NCI-H226 (cell line): ENCODE results near the gene MAPK8IP3.

Experiments
- DNase-seq: peaks from one replicate; pipeline ENCODE4 v3.0.0-alpha.2; 2015

Gene MAPK8IP3

GRCh38 chr16:1680361-1680760 lies 25.6 kb upstream of the MAPK8IP3 start:
- DNase-seq: no peak

DNA sequence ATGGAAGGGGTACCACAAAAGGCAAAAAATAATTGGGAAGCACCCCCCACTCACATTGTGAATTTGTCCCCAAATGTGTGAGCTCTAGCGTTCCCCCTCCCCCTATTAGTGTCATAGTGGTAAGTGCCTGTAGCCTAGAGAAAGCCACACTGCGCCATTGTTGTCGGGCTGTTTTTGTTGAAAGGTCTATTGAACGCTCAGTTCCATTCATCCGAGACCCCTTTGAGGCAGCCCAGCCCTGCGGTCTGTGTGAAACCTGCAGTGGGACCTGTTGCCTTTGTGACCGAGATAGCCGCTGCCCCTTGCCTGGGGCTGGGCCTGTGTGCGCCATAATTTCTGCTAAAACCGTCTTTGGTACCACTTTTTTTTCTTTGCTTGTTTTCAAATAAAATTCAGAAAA lies 25.0 kb upstream of the MAPK8IP3 start:
- DNase-seq: no peak

DNA sequence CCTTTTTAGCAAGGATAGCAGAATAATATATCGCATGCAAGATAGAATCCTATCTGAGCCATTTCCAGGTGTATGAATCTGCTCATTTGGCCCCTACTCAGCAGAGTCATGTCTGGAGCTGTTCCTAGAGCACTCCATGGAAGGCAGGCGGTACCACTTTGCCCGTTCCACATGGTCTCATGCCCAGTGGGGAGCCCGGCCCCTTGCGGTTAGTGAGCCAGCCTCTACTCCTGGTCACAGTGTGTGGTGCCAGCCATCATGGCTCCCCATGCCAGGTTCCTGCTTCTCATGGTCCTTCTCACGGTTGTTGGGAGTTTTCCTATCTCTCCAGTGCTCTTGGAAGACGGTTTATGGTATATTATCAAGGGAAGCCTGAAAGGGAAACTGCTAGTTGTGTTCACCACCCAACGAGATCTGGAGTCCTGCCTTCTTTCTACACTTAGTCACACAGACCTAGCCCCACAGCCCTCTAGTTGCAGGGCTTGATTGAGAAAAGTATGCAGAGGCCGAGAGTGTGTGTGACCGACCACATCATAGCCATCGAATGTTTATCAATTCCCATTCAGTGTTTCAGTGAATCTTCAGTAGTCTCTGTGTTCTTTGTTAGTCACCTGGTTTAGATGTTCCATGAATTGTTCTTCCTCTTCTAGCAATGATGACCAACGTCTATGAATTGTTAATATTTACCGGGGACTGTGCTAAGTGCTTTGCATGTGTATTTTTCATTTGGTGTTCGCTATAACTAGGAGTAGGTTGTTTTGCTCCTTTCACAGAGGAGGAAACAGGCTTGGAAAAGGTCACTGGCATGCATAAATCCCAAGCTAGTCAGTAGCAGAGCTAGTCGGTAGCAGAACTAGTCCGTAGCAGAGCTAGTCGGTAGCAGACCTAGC lies 18.3 kb upstream of the MAPK8IP3 start:
- no peak for DNase-seq

DNA sequence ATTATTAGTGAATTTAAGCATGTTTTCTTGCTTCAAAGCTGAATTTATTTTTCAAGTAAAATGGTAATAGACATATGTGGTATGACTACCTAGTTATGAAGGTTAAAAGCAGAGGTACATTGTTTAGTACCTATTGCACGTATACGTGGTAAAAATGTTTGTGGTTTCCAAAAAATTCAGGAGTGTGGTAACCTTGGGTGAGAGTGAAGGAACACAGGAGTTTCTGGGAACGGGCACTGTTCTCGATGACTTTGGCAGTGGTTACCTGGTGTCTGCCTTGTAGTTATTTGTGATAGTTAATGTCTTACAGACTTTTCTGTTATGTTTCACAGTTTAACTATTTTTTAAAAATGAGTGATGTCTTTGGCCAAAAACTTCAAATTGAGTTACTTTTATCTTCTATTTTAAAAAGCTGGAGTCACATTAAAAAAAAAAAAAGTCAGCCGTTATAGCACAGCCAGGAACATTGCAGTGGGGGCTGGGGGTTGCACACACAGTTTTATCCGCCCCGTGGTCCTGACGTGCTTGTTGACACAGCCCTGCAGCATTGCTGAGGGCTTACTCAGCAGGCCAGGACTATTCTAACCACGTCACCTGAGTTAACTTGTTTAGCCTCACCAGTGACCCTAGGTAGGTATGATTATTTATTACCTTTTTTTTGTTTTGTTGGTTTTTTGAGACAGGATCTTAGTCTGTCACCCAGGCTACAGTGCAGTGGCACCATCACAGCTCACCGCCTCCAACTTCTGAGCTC lies 17.0 kb upstream of the MAPK8IP3 start:
- DNase-seq: peak; percentile 91

DNA sequence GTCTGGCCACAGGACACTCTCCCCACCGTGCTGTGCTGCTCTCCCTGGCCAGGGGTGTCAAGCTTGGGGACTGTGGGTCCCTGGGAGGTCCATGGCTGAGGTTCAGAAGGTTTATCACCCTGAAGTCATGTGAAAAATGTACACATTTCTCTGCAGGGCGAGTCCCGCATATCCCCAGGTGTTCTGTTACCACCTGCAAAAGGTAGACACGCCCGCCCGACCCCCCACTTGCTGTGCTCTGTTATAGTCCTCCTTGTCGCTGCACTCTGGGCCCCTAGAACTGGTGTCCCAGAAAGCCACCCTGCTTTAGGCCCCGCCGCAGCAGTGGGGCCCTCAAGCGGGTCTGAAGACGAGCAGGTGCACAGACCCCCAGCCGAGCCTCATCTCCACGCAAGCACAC lies 16.1 kb upstream of the MAPK8IP3 start:
- DNase-seq: no peak

DNA sequence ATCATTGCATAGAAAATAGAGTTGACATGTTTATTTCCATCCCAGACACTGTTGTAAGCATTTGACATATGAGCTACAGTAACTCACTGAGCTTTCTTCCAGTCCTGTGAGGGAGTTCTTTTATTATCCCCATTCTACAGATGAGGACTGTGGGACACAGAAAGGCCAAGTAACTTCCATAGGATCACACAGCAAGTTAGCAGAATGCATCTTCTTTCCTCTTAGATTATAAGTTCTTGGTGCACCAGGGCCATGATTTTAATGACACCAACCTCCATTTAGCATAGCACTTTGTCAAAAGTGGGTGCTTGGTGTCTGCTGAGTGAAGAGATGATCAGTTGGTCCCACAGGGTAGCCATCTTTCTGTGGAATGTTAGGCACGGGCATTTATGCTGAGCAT lies 15.2 kb upstream of the MAPK8IP3 start:
- DNase-seq: no peak

DNA sequence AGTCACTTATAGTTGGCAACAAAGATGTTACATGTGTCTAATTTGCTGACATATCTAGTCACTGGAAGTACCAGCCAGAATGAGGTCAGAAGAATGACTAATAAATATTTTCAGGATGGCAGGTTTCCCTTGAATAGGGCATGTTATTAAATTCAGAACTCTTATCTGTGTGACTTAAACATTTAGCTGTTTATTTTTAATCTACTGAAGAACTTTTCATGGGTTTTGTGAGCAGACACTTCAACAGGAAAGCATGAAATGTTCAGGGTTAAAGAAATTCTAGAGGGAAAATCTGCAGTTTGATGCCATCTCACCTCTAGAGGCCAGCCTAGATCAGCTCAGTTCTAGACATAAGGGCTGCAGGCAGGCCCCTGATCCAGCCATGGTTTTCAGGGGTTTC lies 14.7 kb upstream of the MAPK8IP3 start:
- DNase-seq: peak; percentile 88

- peak; percentile 93 for DNase-seq
Measured at GRCh38 chr16:1691956-1692355, 14.0 kb upstream of the MAPK8IP3 start.

DNA sequence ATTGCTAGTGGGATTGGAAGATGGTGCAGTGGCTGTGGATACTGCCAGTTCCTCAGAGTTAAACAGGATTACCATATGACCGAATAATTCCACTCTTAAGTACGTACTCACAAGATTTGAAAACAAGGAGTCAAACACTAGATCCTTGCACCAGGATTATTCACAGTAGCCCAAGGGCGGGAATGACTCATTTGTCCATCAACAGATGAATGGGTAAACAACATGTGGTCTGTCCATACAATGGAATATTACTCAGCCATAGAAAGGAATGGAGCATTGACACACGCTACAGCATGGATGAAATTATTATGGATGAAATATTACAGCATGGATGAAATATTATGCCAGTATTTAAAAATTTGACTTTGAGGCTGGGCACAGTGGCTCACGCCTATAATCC lies 9.1 kb upstream of the MAPK8IP3 start:
- DNase-seq: no peak

DNA sequence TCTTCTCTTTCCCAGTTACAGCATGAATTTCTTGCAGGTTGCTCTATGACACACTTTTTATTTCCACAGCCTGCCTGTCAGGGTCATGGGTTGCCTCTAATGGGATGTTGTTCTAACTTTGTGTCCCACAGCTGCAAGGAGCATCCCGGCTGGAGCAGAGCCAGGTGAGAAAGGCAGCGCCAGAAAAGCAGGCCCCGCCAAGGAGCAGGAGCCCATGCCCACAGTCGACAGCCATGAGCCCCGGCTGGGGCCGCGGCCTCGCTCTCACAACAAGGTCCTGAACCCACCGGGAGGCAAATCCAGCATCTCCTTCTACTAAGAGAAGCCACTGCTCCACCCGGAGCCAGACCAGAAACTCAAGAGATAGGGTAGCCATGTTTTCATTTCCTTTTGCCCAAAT lies 7.3 kb upstream of the MAPK8IP3 start:
- no peak for DNase-seq

DNA sequence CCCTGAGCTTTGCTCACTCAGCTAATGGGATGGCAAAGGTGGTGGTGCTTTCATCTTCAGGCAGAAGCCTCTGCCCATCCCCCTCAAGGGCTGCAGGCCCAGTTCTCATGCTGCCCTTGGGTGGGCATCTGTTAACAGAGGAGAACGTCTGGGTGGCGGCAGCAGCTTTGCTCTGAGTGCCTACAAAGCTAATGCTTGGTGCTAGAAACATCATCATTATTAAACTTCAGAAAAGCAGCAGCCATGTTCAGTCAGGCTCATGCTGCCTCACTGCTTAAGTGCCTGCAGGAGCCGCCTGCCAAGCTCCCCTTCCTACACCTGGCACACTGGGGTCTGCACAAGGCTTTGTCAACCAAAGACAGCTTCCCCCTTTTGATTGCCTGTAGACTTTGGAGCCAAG lies 5.7 kb upstream of the MAPK8IP3 start:
- no peak for DNase-seq

- no peak for DNase-seq
Measured at GRCh38 chr16:1701216-1701878, 4.6 kb upstream of the MAPK8IP3 start.

DNA sequence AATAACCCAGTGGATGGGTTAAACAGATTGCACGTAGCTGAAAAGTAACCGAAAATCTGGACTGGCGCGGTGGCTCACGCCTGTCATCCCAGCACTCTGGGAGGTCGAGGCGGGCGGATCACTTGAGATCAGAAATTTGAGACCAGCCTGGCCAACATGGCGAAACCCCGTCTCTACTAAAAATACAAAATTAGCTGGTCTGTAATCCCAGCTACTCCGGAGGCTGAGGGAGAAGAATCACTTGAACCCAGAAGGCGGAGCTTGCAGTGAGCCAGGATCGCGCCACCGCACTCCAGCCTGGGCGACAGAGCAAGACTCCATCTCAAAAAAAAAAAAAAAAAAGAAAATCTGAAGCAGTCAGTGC lies 689 bp upstream of the MAPK8IP3 start:
- DNase-seq: peak; percentile 7

- DNase-seq: no peak
Measured at GRCh38 chr16:1706386-1707192, 594 bp downstream of the MAPK8IP3 start.

DNA sequence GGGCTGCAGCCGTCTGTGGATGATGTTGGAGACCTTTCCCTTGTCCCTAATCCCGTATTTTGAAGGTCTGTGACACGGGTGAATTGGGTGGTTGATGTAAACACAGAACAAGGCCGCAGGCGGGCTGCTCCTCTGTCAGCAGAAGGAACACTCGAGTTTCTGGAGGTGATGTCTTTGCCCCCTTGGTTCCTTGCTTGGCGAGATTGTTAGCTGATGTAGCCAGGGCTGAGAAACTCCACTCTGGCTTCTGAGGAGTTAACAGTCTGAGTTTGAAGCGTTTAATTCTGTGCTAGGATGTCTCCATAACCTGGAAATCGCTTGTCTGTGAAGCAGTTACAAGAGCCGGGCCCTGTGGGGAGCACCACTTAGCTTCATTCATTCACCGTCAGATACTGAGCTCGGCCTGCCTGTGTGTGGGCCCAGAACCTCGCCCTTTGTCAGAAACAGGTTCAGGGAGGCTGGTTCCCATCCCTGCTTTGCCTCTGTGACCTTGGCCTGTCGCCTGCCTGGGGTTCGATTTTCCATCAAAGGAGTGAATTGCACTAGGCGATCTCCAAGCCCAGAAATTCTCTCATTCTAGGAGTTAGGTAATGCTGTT lies 1.3 kb downstream of the MAPK8IP3 start:
- DNase-seq: no peak

- no peak for DNase-seq
Measured at GRCh38 chr16:1708083-1708767, 2.2 kb downstream of the MAPK8IP3 start.

DNA sequence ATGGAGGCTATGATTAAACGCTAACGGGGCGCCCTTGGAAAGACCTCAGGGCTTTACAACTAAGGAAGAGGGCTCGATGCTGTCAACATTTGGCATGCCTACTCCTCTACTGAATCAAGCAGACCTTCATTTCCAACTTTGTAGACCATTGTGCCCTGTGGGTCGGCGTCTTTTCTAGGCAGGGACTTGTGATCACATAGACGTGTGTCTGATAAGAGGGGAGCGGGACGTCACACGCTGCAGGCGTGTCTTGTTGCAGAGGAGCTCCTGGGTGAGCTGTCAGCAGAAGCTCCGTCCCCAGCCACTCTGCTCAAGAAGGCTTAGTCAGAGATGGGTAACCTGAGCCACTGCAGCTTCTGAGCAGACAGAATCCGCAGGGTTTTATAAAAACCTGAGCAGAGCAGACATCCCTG lies 2.8 kb downstream of the MAPK8IP3 start:
- DNase-seq: no peak

GRCh38 chr16:1709356-1709755 lies 3.4 kb downstream of the MAPK8IP3 start:
- no peak for DNase-seq

GRCh38 chr16:1710811-1711507 lies 5.0 kb downstream of the MAPK8IP3 start:
- DNase-seq: no peak

GRCh38 chr16:1712791-1713261 lies 6.8 kb downstream of the MAPK8IP3 start:
- DNase-seq: no peak

- DNase-seq: no peak
Measured at GRCh38 chr16:1713331-1713730, 7.3 kb downstream of the MAPK8IP3 start.
